ENCODE data around the gene LGALS7.
"Not testable (repeated sequence)": the region's sequence is repeated elsewhere in the genome, so short reads cannot be mapped to it uniquely, and the experiment has no call there.

Gene LGALS7

DNA sequence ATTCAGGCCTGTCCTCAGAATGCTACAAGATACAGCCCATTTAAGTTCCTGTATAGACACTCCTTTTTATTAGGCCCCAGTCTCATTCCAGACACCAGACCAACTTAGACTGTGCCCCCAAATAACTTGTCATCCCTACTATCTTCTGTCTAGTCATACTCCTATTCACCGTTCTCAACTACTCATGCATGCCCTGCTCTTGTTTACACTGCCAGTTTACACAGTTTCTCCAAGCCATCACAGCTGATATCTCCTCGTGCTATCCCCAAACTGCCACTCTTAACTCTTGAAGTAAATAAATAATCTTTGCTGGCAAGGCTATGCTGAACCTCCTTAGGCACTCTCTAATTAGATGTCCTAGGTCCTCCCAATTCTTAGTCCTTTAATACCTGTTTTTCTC, 19.1 kb downstream of the LGALS7 start:
- H3K4ac ChIP-seq (ENCODE audit: low read depth in 1 of 2, low read length in 2 of 2); H3K36me3 ChIP-seq (ENCODE audit: control insufficient read depth in 1 of 2, insufficient read depth in 2 of 2, low read depth in 1 of 2, low read length in 2 of 2); H4K91ac ChIP-seq (ENCODE audit: low read length); H3K4me2 ChIP-seq (ENCODE audit: low read length, poor library complexity, severe bottlenecking); H3K27ac ChIP-seq (ENCODE audit: low read length, poor library complexity, severe bottlenecking); H3K18ac ChIP-seq (ENCODE audit: low read depth in 1 of 2, low read length in 2 of 2); H2BK5ac ChIP-seq (ENCODE audit: low read depth, low read length, poor library complexity, severe bottlenecking); H4K8ac ChIP-seq (ENCODE audit: low read length); H2BK12ac ChIP-seq (ENCODE audit: low read length in 2 of 2); H2BK15ac ChIP-seq (ENCODE audit: low read depth, poor library complexity, severe bottlenecking); H2AK5ac ChIP-seq (ENCODE audit: low read length, severe bottlenecking); H3K27me3 ChIP-seq (ENCODE audit: control insufficient read depth in 1 of 2, insufficient read depth in 1 of 2, low read length in 2 of 2); H3K4me3 ChIP-seq (ENCODE audit: insufficient read depth in 1 of 2, low read depth in 1 of 2, low read length in 2 of 2); H3K9me3 ChIP-seq (ENCODE audit: control insufficient read depth, low read length); H3K9ac ChIP-seq (ENCODE audit: low read length); H3K4me1 ChIP-seq (ENCODE audit: control insufficient read depth, insufficient read depth, low read depth, low read length); H2AFZ ChIP-seq (ENCODE audit: low read depth, low read length); H3K23ac ChIP-seq (ENCODE audit: low read length in 2 of 2); H3K79me1 ChIP-seq (replicated peaks; ENCODE audit: low read length, poor library complexity, severe bottlenecking); H2BK120ac ChIP-seq (ENCODE audit: low read depth, low read length); H3K14ac ChIP-seq (ENCODE audit: low read length in 2 of 2); DNase-seq: not testable (repeated sequence)
- no CpG with 5 or more reads among the region's 2 CpGs for WGBS

DNA sequence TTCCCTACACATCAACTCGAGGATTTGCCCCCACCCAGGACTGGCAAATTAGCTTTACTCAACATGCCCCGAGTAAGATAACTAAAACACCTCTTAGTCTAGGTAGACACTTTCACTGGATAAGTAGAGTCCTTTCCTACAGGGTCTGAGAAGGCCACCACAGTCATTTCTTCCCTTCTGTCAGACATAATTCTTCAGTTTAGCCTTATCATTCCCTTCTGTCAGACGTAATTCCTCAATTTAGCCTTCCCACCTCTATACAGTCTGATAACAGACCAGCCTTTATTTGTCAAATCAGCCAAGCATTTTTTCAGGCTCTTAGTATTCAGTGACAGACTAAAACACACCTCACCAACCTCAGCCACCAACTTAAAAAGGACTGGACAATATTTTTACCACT, 19.5 kb downstream of the LGALS7 start:
- DNase-seq; H3K14ac ChIP-seq (ENCODE audit: low read length in 2 of 2); H3K27me3 ChIP-seq (ENCODE audit: control insufficient read depth in 1 of 2, insufficient read depth in 1 of 2, low read length in 2 of 2); H3K79me1 ChIP-seq (replicated peaks; ENCODE audit: low read length, poor library complexity, severe bottlenecking); H3K4me2 ChIP-seq (ENCODE audit: low read length, poor library complexity, severe bottlenecking); H3K23ac ChIP-seq (ENCODE audit: low read length in 2 of 2); H2AFZ ChIP-seq (ENCODE audit: low read depth, low read length); H2AK5ac ChIP-seq (ENCODE audit: low read length, severe bottlenecking); H3K18ac ChIP-seq (ENCODE audit: low read depth in 1 of 2, low read length in 2 of 2); H3K4me1 ChIP-seq (ENCODE audit: control insufficient read depth, insufficient read depth, low read depth, low read length); H2BK15ac ChIP-seq (ENCODE audit: low read depth, poor library complexity, severe bottlenecking); H2BK120ac ChIP-seq (ENCODE audit: low read depth, low read length); H2BK5ac ChIP-seq (ENCODE audit: low read depth, low read length, poor library complexity, severe bottlenecking); H3K9ac ChIP-seq (ENCODE audit: low read length); H2BK12ac ChIP-seq (ENCODE audit: low read length in 2 of 2); H3K4ac ChIP-seq (ENCODE audit: low read depth in 1 of 2, low read length in 2 of 2); H3K4me3 ChIP-seq (ENCODE audit: insufficient read depth in 1 of 2, low read depth in 1 of 2, low read length in 2 of 2); H4K8ac ChIP-seq (ENCODE audit: low read length); H3K36me3 ChIP-seq (ENCODE audit: control insufficient read depth in 1 of 2, insufficient read depth in 2 of 2, low read depth in 1 of 2, low read length in 2 of 2); H3K9me3 ChIP-seq (ENCODE audit: control insufficient read depth, low read length); H3K27ac ChIP-seq (ENCODE audit: low read length, poor library complexity, severe bottlenecking); H4K91ac ChIP-seq (ENCODE audit: low read length): not testable (repeated sequence)
- WGBS: 91% methylated on average over 3 of the region's 3 CpGs

DNA sequence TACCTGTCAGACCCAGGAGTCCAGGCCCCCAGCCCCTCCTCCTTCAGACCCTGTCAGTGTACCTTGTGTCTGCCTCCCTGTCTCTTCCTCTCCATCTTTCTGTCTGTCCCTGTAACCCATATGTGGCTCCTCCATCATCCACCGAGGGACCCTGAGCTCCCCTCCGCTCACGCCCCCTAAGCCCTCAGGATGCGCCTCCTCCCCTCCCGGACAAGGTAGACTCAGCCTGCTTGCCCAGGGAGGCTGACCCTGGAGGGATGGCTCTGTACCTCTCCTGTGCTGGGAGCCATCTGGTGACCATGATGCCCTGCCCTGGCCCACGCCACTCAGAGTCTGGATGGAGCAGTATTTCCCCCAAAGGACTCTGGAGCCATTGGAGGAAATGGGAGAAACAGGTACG, 28.0 kb downstream of the LGALS7 start:
- Histone ChIP-seq H2BK5ac (ENCODE audit: low read depth, low read length, poor library complexity, severe bottlenecking) (no peak overlapping the region), H3K4me1 (ENCODE audit: control insufficient read depth, insufficient read depth, low read depth, low read length) (no peaks in the 10 kb centered on the region), H3K4ac (ENCODE audit: low read depth in 1 of 2, low read length in 2 of 2) (no peak overlapping the region), H3K27ac (ENCODE audit: low read length, poor library complexity, severe bottlenecking) (no peak overlapping the region), H2AFZ (ENCODE audit: low read depth, low read length) (no peak overlapping the region), H3K27me3 (ENCODE audit: control insufficient read depth in 1 of 2, insufficient read depth in 1 of 2, low read length in 2 of 2) (no peaks in the 10 kb centered on the region), H3K14ac (ENCODE audit: low read length in 2 of 2) (no peak overlapping the region), H2BK15ac (ENCODE audit: low read depth, poor library complexity, severe bottlenecking) (no peak overlapping the region), H3K9me3 (ENCODE audit: control insufficient read depth, low read length) (peaks cover 3% of the 10 kb centered on the region), H3K36me3 (ENCODE audit: control insufficient read depth in 1 of 2, insufficient read depth in 2 of 2, low read depth in 1 of 2, low read length in 2 of 2) (no peaks in the 10 kb centered on the region), H2BK12ac (ENCODE audit: low read length in 2 of 2) (no peak overlapping the region), H3K4me3 (ENCODE audit: insufficient read depth in 1 of 2, low read depth in 1 of 2, low read length in 2 of 2) (no peak overlapping the region), H4K91ac (ENCODE audit: low read length) (no peak overlapping the region), H3K79me1 (replicated peaks; ENCODE audit: low read length, poor library complexity, severe bottlenecking) (no peaks in the 10 kb centered on the region), H3K18ac (ENCODE audit: low read depth in 1 of 2, low read length in 2 of 2) (no peak overlapping the region), H2AK5ac (ENCODE audit: low read length, severe bottlenecking) (no peak overlapping the region), H3K9ac (ENCODE audit: low read length) (no peak overlapping the region), H3K4me2 (ENCODE audit: low read length, poor library complexity, severe bottlenecking) (no peak overlapping the region), H2BK120ac (ENCODE audit: low read depth, low read length) (no peak overlapping the region), H4K8ac (ENCODE audit: low read length) (no peak overlapping the region), H3K23ac (ENCODE audit: low read length in 2 of 2) (no peak overlapping the region)
- 97% methylated on average over 7 of the region's 7 CpGs for WGBS
- no peak for DNase-seq

DNA sequence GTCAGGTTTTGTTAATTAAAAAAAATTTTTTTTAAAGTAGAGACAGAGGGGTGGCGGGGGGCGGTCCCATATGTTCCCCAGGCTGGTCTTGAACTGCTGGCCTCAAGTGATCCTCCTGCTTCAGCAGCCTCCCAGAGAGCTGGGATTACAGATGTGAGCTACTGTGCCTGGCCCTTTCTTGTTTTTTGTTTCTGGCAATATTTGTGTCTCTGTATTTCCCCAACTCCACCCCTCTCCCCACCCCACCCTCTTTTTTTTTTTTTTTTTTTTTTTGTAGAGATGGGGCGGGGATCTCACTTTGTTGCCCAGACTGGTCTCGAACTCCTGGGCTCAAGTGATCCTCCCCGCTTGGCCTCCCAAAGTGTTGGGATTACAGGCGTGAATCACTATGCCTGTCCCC, 28.4 kb downstream of the LGALS7 start:
- Histone ChIP-seq H3K79me1 (replicated peaks; ENCODE audit: low read length, poor library complexity, severe bottlenecking) (no peaks in the 10 kb centered on the region), H4K91ac (ENCODE audit: low read length) (no peak overlapping the region), H3K4me1 (ENCODE audit: control insufficient read depth, insufficient read depth, low read depth, low read length) (no peaks in the 10 kb centered on the region), H4K8ac (ENCODE audit: low read length) (no peak overlapping the region), H3K4me3 (ENCODE audit: insufficient read depth in 1 of 2, low read depth in 1 of 2, low read length in 2 of 2) (no peak overlapping the region), H3K4me2 (ENCODE audit: low read length, poor library complexity, severe bottlenecking) (no peak overlapping the region), H2BK5ac (ENCODE audit: low read depth, low read length, poor library complexity, severe bottlenecking) (no peak overlapping the region), H3K27me3 (ENCODE audit: control insufficient read depth in 1 of 2, insufficient read depth in 1 of 2, low read length in 2 of 2) (no peaks in the 10 kb centered on the region), H2BK12ac (ENCODE audit: low read length in 2 of 2) (no peak overlapping the region), H3K23ac (ENCODE audit: low read length in 2 of 2) (no peak overlapping the region), H2AFZ (ENCODE audit: low read depth, low read length) (no peak overlapping the region), H2AK5ac (ENCODE audit: low read length, severe bottlenecking) (no peak overlapping the region), H3K27ac (ENCODE audit: low read length, poor library complexity, severe bottlenecking) (no peak overlapping the region), H3K9ac (ENCODE audit: low read length) (no peak overlapping the region), H2BK15ac (ENCODE audit: low read depth, poor library complexity, severe bottlenecking) (no peak overlapping the region), H3K36me3 (ENCODE audit: control insufficient read depth in 1 of 2, insufficient read depth in 2 of 2, low read depth in 1 of 2, low read length in 2 of 2) (no peaks in the 10 kb centered on the region), H3K14ac (ENCODE audit: low read length in 2 of 2) (no peak overlapping the region), H3K9me3 (ENCODE audit: control insufficient read depth, low read length) (no peaks in the 10 kb centered on the region), H3K18ac (ENCODE audit: low read depth in 1 of 2, low read length in 2 of 2) (no peak overlapping the region), H2BK120ac (ENCODE audit: low read depth, low read length) (no peak overlapping the region), H3K4ac (ENCODE audit: low read depth in 1 of 2, low read length in 2 of 2) (no peak overlapping the region)
- no peak for DNase-seq
- WGBS: 74% methylated on average over 4 of the region's 6 CpGs

Data from mesenchymal stem cell (in vitro differentiated cells and primary cell).